ENCODE measurements around the gene S100B. TPM values are rescaled to one million over a fixed set of nuclear protein-coding genes. Genes with fewer than 3 reads are reported as not detected.
A peak's percentile ranks its signal among the peaks of the same experiment; 100 is the strongest.
"Not testable (repeated sequence)": the region's sequence is repeated elsewhere in the genome, so short reads cannot be mapped to it uniquely, and the experiment has no call there.

Gene S100B
- 75.2 TPM for total RNA-seq

DNA sequence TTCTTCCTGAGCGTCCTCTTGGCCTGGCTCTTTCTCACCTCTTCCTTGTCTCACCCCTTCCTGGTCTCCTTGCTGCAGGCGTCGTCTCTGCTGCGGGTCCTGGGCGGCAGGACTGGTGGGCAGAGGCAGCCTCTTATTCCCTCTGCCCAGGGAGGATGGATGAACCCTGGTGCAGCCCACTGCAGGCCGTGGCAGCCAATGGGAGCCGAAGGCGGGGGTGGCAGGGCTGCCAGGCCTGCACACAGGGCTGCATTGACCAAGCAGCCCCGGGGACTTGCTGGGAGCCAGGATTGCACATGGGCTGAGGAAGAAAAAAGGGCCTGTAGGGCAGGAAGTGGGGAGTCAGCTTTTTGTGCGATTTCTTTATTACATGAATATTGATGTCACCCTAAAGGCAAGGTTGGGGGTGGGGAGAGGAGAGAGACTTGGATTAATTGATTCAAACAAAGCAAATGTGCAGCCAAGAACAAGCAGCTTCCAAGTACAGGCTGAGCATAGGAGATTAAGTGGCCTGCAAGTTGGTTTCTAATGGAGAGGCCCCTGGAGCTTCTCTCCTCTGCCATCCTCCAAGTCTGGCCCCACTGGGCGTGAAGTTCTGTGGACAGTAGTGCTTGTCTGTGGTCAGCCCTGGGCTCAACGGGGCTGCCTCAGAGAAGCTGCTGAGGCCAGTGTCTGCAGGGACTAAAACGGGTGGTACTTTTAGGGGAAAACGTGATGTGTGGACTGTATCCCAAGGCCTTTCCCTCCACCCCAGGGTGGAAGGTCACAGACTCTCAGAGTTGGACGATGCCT, at the start of gene S100B:
S100B (minus strand) TSS at position 108 of the 792 bp plus-strand sequence. CDS start 2,667 bp downstream, outside the sequence.
- peak; percentile 74 for DNase-seq

DNA sequence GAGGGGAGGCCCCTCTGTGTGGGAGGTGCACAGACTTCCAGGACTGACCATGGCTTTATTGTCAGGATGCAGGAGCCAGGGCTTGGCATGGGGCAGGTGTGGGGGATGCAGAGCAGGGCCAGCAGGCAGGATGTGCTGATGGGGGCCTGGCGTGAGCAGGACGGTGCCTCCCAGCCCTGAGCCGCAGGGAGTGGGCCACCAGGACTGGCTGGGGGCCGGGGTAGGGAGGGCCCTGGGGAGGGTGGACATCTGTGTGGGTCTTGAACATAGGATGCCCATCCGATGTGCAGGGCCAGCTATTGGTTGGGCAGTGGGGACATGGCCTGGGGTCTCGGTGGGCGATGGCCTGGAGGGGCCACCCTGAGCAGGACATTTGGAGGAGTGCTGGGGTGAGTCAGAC, 46.2 kb upstream of the S100B start:
- DNase-seq: no peak

DNA sequence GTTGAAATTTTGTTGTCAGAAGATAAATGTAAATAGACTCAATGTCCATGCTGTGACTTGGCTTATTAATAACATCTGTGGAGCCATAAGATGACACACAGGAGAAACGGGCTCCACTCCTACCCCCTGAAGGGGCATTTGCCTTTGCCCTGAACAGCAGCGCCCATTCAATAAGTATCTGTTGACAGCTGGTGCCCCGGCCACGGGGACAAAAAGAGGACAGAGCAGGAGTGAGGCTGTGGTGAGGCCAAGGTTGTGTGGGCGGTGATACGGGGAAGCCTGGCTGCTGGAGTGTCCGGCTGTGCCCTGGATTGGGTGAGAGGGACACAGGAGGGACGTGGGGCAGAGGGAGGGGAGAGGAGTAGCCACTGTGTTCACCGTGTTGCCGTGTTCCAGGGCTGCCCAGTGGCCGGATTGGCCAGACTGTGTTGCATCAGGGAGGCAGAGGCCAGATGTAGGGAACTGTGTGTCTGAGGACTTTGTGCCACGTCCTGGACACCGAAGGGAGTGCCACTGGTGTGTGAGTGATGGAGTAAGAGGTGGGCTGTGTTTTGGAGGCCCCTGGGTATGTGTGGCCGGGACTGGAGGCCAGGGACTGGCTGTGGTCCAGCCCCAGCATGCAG, 45.7 kb upstream of the S100B start:
- DNase-seq: no peak

DNA sequence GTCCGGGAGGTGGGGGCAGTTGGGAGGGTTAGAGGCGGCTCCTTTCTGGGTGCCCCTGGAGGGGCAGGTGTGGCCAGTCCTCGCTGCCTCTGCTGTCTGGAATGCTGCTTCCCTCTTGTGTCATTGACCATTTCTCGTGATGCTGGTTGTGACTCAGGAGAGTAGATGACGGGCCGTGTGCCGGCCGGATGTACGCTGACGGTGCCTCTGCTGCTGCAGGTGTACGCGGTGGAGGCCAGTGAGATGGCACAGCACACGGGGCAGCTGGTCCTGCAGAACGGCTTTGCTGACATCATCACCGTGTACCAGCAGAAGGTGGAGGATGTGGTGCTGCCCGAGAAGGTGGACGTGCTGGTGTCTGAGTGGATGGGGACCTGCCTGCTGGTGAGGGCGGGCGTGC, 44.5 kb upstream of the S100B start:
- no peak for DNase-seq

DNA sequence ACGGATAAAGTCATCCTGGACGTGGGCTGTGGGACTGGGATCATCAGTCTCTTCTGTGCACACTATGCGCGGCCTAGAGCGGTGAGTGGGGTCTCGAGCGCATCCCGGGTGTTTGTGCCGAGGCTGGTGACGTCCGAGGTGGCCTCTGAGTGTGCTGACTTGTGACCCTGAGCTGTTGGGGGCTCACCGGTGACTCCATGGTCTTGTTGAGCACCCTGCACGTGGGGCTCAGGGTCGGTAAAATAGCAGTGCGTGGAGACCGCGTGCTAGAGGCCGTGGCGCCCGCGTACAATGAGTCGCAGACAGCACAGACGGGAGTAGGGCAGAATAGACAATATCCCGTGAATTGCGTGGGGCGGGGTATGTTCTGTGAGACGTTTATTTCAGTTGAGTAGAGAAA, 43.7 kb upstream of the S100B start:
- no peak for DNase-seq

DNA sequence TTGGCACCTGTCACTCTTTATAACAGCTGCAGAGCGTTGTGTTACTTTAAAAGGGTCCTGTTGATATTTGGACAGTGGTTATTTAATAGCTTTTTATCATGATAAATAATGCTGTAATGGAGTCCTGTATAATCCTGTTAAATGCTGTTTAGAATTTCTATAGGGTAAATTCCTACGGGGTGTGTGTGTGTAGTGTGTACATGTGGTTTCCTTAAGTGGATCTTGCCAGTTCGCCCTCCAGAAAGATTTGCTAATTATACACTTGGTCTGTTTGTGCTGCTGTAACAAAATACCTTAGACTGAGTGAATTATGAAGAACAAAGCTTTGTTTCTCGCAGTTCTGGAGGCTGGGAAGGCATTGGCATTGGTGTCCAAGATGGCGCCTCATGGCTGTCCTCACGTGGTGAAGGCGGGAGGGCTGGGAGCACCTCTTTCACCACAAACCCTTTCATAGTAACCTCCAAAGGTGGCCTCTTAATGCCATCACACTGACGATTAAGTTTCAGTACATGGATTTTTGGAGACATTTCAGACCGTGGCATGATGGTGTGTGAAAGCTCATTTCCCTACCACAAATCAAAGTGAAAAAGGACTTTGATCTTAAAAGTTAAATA, 41.8 kb upstream of the S100B start:
- DNase-seq: no peak

DNA sequence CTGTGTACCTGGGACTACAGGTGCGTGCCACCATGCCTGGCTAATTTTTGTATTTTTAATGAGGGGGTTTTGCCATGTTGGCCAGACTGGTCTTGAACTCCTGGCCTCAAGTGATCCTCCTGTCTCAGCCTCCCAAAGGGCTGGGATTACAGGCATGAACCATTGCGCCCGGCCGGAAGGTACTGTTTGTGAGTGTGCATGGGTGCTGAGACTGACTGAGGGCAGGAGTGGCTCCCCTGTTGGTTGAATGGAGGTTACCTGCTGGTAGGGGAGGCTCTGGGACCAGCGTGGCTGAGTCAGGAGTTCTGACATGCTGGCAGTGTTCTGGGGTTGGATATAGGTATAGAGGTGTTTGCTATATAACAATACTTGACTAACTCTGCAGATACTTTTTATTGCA, 41.0 kb upstream of the S100B start:
- DNase-seq: no peak

DNA sequence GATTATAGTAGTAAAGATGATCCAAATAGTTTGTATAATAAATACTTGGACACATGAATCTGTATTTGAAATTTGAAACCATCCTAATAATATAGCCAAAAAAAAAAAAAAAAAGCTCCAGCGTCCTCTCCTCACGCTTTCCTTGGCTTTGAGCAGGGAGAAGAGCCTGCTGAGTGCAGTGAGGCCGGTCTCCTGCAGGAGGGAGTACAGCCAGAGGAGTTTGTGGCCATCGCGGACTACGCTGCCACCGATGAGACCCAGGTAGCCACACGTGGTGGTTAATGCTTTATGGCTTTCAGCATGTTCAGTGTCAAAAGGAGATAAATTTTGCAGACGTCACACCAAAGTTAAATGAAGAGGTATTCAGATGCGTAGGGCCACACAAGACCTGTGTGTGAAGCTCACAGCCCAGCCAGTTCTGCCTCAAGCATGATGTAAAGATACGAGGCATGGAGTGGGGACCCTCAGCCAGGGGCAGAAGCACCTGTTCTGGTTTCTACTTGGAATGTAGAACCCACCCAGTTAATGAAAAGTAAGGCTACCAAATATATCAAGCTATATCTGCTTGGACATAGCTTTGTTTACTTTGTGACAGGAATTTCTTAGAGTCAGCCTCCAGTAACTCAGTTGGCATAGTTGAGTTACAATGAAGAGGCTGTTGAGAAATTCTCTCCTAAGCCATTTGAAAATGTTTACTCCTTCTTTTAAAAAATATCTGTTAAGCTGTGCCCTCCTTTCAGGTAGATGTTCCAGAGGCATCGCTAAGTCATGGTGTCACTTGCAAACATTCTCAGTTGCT, 38.7 kb upstream of the S100B start:
- no peak for DNase-seq

DNA sequence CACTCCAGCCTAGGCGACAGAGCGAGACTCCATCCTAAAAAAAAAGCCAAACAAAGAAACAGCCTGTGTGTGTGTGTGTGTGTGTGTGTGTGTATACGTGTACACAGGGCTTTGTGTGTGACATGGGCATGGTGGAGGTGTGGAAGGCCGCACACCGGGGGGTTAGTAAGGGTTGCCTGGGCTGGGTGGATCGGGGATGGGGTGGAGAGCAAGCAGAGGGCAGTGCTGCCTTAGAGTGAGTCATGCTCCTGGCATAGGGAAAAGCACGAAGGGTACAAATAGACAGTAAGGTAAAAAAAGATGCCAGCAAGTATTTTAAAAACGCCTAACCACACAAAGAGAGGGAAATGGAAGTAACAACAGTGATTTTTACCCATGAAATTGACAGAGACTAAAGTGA, 36.8 kb upstream of the S100B start:
- DNase-seq: no peak

DNA sequence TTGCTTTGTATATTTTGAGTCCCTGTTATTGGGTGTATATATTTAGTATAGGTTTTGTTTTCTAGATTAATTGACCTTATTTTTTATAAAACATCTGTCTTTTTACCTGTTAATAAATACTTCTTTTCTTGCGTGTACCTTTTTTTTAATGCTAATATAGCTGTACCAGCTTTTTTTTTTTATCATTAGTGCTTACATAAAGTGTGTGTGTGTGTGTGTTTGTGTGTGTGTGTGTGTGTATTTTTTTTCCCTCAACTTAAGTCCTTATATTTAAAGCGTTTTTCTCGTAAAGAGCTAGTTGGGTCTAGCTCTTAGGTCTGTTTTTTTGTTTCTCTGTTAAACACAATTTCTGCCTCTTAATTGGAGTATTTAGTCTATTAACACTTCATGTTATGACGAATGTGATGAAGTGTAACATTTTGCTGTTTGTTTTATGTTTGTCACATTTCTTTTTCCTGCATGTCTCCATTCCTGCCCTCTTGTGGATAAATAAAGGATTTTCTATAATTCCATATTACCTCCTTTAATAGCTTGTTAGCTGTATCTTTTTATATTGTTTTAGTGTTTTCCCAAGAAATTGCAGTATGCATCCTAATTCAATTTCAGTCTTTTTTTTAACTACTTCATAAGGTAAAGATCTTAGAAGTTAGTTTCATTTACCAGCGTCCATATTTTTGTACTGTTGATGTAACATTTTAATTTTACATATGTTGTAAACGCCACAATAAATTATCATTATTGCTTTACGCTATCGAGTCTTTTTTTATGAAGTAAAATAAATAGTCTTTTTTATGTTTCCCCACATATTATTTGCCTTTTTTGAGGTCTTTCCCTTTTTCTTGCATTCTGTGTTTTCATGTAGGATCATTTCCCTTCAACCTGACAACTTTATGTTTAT, 34.9 kb upstream of the S100B start:
- DNase-seq: peak; percentile 38

DNA sequence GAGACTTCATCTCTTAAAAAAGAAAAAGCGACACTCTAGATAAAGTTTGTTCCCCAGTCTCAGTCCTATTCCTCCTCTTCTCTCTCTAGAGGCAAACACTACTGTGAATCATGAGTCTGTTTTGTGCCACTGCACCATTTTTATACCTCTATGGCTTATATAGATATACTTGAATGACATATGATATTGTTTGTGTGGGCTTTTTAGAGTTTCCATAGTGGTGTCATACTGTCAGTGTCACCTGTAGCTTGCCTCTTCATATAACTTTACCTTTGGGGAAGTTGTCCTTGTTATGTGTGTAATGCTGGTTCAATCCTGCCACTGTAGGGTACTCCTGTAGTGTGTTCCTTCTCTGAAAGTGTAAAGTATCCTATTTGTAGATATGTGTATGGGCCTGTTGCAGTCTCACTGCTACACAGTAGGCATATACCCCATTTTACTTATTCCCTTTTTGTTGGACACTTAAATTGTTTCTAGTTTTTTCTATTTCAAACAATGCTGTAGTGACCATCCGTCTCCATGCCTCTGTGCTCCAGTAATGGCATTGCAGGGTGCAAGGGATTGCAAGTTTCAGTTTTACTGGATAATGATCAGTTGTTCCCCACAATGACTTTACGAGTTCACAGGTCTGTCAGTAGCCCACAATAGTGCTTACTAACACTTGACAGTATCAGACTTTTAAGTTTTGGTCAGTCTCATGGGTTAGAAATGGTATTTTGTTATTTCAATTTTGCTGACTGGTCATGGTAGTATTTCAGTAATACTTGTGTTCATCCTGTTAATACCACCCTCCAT, 33.3 kb upstream of the S100B start:
- no peak for DNase-seq

DNA sequence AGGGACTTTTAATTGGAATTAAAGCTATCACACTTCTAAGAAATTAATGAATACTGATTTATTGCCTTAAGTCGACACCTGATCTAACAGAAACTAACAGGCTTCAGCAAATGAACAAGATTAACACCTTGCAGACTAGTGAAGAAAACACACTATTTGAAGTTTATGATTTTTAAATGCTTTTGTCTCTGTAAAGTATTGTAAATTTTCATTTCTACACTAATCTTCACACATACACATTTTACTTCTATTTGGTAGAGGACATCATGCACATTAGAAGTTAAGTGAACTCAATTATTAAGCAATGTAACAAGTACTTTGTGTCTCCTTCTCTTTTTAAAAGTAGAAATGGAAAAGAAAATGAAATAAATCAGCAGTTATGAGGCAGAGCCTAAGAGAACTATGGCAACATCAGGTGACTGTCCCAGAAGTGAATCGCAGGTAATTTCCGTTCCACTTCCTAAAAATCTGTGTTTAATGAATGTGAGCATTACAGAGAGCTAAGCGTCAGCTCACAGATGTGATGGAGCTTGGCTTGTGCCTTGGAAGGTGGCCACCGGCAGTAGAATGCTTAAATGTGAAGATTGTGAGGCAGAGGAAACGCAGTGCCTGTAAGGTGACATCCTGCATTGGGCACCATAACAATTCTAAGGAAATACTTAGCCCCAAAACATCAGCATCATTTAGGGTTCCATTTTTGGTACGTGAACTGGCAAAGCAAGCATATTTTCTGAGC, 31.8 kb upstream of the S100B start:
- DNase-seq: no peak

DNA sequence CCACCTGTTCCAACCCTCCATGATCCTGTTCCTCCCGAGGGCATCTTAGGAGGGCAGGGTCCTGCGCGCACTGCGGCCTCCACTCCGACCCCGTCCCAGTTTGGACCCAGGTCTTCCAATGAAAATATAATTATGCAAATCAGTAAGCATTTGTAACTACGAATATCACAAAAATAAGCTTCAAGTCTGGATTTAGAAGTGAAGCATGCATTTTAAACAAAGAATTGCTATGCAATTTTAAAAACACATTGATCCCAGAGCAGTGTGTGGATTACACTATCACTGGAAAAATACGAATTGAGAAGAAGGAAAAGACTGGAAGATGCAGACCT, 31.3 kb upstream of the S100B start:
- no peak for DNase-seq

DNA sequence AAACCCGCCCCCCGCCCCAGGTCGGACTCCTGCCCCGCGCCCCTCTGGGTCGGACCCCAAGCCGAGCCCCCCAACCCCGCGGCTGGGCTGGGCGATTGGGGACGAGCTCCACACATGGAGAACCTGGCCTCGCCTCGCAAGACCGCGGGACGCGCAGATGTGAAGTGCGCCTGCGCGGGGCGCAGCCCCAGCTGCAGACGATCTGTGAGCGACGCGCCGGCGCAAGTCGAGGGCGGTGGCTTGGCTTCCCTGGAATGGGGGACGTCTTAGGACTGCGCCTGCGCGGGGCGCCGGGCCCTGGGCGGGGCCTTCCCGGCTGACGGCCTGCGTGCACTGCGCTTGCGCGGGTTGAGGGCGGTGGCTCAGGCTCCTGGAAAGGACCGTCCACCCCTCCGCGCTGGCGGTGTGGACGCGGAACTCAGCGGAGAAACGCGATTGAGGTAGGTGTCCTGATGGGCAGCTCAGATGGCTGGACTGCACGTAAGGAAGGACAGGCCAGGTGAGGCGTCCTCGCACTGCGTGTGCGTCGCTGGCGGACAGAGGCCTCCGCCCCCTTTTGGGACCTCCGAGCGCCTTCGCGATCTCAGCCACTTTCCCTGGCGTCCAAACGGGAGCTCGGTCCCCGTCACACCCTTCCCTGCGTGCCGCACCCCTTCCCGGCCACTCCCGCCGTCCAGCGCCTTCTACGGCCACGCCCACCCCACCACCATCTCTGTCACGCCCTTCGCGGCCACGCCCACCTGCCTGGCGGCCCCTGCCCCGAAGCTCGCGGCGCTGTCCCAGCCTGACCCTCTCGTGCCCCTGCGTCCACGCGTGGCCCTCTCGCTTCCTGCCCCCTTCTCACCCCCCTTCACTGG, 30.7 kb upstream of the S100B start, which contains the start of gene PRMT2:
PRMT2 (plus strand) TSS at position 351 of the 857 bp plus-strand sequence. CDS start 1,278 bp downstream, outside the sequence.
- DNase-seq: peak; percentile 99

DNA sequence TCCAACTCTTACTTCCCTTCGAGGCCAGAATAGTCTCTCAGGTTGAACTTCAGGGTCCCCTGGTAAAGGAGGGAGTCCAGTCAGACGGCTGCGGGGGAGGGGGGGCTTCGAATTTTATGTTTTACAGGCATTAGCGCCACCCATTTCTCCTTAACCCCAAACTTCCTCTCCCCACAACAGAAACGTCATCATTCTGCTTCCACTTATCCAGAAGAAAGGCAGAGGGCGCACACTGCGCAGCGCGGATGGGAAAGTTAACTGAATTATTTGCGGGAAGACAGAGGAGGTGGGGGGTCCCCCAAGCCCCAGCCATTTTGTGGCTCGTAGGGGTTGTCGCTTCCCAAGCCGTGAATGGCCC, 30.1 kb upstream of the S100B start:
- peak; percentile 96 for DNase-seq

DNA sequence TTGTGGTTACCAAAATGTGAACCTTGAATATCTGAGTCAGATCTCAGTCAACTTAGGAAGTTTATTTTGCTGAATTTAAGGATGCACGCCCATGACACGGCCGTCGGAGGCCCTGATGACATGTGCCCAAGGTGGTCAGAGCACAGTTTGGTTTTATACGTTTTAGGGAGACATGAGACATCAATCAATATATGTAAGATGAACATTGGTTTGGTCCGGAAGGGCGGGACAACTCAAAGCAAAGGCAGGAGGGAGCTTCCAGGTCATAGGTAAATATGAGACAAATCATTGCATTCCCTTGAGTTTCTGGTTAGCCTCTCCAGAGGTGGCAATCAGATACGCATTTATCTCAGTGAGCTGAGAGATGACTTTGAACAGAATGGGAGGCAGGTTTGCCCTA, 29.5 kb upstream of the S100B start:
- no peak for DNase-seq

DNA sequence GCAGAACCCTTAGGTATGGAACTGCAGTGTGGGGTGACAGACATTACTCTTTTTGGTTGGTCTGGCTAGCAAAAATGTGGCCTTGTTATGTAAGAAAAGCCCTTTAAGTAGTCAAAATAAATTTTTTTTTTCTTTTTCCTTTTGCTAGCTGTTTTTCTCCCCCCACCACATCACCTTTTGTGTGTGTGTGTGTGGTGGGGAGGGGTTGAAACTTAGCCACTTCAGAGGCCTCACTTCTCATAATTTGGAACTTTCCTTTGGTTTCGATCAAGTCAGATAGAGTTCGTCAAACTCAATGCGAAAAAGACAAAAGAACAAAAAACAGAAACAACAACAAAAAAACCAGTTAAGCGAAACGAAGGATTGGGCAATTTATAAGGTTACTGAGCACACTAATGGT, 28.7 kb upstream of the S100B start:
- DNase-seq: no peak

DNA sequence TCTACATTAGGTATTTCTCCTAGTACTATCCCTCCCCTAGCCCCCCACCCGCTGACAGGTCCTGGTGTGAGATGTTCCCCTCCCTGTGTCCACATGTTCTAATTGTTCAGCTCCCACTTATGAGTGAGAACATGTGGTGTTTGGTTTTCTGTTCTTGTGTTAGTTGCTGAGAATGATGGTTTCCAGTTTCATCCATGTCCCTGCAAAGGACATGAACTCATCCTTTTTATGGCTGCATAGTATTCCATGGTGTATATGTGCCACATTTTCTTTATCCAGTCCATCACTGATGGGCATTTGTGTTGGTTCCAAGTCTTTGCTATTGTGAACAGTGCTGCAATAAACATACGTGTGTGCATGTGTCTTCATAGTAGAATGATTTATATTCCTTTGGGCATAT, 26.0 kb upstream of the S100B start:
- not testable (repeated sequence) for DNase-seq

DNA sequence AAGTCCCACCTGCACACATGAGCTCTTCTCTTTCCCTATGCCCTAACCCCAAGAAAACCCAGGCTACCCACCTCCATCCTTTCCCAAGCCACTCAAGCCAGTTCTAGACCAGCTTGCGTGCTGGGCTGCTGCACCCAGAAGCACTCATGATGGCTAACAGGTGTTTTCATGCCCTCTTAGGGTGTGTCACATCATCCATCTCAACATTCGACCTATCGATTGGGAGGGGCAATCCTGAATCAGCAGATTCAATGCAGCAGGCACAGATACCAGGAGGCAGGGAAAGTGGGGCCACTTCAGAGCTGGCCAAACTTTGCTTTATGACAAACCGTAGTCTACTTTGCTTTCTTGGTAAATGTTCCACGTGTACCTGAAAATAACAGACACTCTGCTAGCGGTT, 24.0 kb upstream of the S100B start:
- DNase-seq: no peak
